Measurements from ENCODE around the gene ZNF362. TPM values are rescaled to one million over a fixed set of nuclear protein-coding genes. Genes with fewer than 3 reads are reported as not detected.

The ZNF362 gene
- total RNA-seq, 2 donors from 2014 or later = 7.9 to 17.9 TPM

DNA sequence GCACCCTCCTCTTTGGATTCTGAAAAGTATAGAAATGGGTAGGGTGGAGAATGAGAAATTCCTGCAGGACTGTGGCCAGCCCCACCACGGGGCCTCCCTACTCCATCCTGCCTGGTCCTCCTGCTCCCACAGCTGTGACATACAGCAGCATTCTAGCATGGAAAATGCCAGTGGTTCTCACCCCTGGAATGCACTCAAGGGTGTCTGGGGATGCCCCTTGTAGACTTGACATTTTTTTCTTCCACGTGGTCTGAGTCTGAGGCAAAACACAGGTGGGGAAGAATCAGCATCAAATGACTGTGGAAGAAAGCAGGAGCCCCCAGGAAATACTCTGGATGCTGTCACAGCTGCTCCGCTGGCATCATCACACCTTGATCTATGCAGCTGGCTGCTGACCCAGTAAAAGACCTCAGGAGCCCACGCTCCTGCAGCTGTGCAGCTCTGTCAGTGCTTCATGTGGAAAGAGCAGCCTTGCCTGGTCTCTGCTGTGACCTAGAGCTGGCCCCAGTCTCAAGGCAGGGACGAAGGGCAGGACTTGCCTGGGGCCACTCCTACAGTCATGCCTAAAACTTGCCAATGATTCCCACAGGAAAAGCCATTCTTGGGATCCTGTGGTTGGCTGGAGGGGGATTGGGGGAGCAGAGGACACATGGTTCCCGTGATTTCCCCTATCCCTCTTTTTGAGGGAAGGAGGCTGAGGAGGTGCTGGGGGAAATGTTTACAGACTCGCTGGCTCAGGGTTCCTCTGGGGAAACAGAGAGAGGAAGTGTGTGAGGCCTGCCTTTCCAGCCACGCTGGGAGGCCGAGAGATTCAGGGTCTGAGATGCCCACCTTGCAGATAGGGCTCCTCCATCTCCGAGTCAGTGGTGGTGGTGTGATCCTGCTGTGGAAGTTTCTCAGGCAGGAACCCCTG lies 75.4 kb downstream of the ZNF362 start:
- TF ChIP-seq POLR2A (IDR thresholded peaks at IDR 0.05) = no peak
- TF ChIP-seq, protein P1, sequence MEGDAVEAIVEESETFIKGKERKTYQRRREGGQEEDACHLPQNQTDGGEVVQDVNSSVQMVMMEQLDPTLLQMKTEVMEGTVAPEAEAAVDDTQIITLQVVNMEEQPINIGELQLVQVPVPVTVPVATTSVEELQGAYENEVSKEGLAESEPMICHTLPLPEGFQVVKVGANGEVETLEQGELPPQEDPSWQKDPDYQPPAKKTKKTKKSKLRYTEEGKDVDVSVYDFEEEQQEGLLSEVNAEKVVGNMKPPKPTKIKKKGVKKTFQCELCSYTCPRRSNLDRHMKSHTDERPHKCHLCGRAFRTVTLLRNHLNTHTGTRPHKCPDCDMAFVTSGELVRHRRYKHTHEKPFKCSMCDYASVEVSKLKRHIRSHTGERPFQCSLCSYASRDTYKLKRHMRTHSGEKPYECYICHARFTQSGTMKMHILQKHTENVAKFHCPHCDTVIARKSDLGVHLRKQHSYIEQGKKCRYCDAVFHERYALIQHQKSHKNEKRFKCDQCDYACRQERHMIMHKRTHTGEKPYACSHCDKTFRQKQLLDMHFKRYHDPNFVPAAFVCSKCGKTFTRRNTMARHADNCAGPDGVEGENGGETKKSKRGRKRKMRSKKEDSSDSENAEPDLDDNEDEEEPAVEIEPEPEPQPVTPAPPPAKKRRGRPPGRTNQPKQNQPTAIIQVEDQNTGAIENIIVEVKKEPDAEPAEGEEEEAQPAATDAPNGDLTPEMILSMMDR (IDR thresholded peaks at IDR 0.05) = no peak
- H3K27ac ChIP-seq = peak overlapping the region in 2 of 4 donors; percentile 1 to 44
- intact Hi-C loops (cut with DNase I) = no loop called here
- DNase-seq (no peak), ATAC-seq (no peak)
- peaks cover 52% of the 10 kb centered on the region for H3K4me1 ChIP-seq
- H3K9me3 ChIP-seq = no peaks in the 10 kb centered on the region
- 76 to 83% methylated on average over 10 of the region's 10 CpGs for WGBS, 2 donors
- H3K4me3 ChIP-seq = no peak overlapping the region
- no peaks in the 10 kb centered on the region for H3K27me3 ChIP-seq
- H3K36me3 ChIP-seq (replicated peaks in 1 of 2; ENCODE audit: insufficient read depth in 1 of 2, low read depth in 2 of 2) = peaks cover 26 to 35% of the 10 kb centered on the region in 2 donors

- Histone ChIP-seq H3K27me3 (no peaks in the 10 kb centered on the region), H3K4me1 (peaks cover 57% of the 10 kb centered on the region), H3K36me3 (replicated peaks in 1 of 2; ENCODE audit: insufficient read depth in 1 of 2, low read depth in 2 of 2) (peaks cover 26 to 35% of the 10 kb centered on the region in 2 donors), H3K4me3 (no peak overlapping the region), H3K9me3 (no peaks in the 10 kb centered on the region), H3K27ac (peak overlapping the region in 3 of 4 donors; percentile 7 to 44 (median 19))
- intact Hi-C loops (cut with DNase I) = no loop called here
- DNase-seq (peak in 1 of 4 donors; percentile 33), ATAC-seq (no peak)
- WGBS, 2 donors = 74 to 81% methylated on average over 10 of the region's 10 CpGs
- TF ChIP-seq POLR2A (IDR thresholded peaks at IDR 0.05) = no peak
- TF ChIP-seq, protein P1 (IDR thresholded peaks at IDR 0.05) = no peak
Measured at GRCh38 chr1:33332357-33332789, 76.1 kb downstream of the ZNF362 start.

DNA sequence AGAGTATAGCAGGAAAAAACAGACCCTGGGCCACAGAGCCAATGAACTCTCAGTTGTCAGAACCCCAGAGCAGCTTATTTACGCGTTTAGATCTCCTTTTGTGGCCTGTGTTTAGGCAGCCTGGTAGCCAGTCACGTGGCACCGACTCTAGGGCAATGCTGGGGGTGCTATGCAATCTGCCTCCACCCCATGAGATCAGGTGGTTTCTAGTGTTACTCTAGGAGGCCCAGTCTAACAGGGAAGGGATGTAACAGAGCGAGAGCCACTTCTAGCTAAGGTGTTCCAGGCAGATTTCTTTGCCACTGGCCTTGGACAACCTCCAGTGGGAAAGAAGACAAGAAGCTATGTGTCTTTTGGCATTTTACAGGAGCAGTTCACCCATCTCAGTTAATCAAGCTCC lies 76.6 kb downstream of the ZNF362 start:
- TF ChIP-seq, protein P1 (IDR thresholded peaks at IDR 0.05) = no peak
- TF ChIP-seq POLR2A (IDR thresholded peaks at IDR 0.05) = no peak
- peaks cover 57% of the 10 kb centered on the region for H3K4me1 ChIP-seq
- H3K27me3 ChIP-seq = no peaks in the 10 kb centered on the region
- intact Hi-C loops (cut with DNase I) = no loop called here
- no peaks in the 10 kb centered on the region for H3K9me3 ChIP-seq
- WGBS, 2 donors = 69 to 71% methylated on average over 5 of the region's 5 CpGs
- ATAC-seq = no peak
- DNase-seq = no peak
- peaks cover 26 to 32% of the 10 kb centered on the region in 2 donors for H3K36me3 ChIP-seq (replicated peaks in 1 of 2; ENCODE audit: insufficient read depth in 1 of 2, low read depth in 2 of 2)
- H3K27ac ChIP-seq = peak overlapping the region in 2 of 4 donors; percentile 19 to 44
- H3K4me3 ChIP-seq = no peak overlapping the region

DNA sequence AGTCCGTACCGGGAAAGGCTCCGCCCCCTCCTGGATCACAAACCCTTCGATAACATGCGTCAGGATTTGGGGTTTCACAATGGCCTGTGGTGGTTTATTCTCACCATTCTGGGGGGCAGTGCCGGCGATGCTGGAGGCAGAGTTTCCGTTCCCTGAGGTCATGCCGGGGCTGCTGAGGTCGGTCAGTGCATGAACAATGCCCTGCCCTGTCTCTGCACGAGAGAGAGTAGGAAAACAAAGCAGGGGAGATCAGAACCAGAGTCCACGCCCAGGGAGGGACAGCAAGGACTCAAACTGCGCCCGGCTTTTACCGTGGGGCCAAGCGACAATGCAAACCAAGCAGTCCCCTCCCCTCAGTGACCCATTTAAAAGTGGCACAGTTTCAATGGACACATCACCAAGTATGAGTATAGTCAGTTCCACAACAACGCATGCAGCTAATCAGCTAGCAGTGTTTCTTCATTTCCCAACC lies 77.8 kb downstream of the ZNF362 start:
- WGBS, 2 donors = 54 to 62% methylated on average over 17 of the region's 17 CpGs
- H3K27me3 ChIP-seq = no peaks in the 10 kb centered on the region
- no peak overlapping the region for H3K4me3 ChIP-seq
- DNase-seq (peak in 3 of 4 donors; percentile 43 to 65 (median 43)), ATAC-seq (no peak)
- TF ChIP-seq, protein P1 (IDR thresholded peaks at IDR 0.05) = no peak
- peak in 2 of 3 donors; percentile 5 to 6 for TF ChIP-seq POLR2A (IDR thresholded peaks at IDR 0.05)
- peak overlapping the region in 3 of 4 donors; percentile 14 to 62 (median 44) for H3K27ac ChIP-seq
- H3K9me3 ChIP-seq = no peaks in the 10 kb centered on the region
- H3K4me1 ChIP-seq = peaks cover 66% of the 10 kb centered on the region
- intact Hi-C loops (cut with DNase I) = no loop called here
- H3K36me3 ChIP-seq (replicated peaks in 1 of 2; ENCODE audit: insufficient read depth in 1 of 2, low read depth in 2 of 2) = peaks cover 18 to 24% of the 10 kb centered on the region in 2 donors
